GM18520 (cell line): Measurements from ENCODE around the gene UQCRQ.

Experiments
- ATAC-seq: cut with Tn5 transposase; IDR thresholded peaks from one replicate; pipeline ENCODE4 v1.9.1; 2021; ENCODE audit not compliant: unreplicated experiment

Gene UQCRQ

DNA sequence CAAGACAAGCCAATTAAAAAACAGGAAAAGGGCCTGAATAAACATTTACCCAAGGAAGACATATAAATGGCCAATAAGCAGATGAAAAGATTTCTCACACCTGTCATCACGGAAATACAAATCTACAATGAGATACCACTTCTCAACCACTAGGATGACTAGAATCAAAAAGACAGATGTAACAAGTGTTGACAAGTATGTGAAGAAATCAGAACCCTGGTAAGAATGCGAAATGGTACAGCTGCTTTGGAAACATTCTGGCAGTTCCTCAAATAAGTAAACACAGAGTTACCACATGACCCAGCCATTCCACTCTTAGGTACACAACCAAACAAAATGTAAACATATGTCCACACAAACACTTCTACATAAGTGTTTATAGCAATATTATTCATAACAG lies 39.5 kb downstream of the UQCRQ start:
- ATAC-seq = no peak

DNA sequence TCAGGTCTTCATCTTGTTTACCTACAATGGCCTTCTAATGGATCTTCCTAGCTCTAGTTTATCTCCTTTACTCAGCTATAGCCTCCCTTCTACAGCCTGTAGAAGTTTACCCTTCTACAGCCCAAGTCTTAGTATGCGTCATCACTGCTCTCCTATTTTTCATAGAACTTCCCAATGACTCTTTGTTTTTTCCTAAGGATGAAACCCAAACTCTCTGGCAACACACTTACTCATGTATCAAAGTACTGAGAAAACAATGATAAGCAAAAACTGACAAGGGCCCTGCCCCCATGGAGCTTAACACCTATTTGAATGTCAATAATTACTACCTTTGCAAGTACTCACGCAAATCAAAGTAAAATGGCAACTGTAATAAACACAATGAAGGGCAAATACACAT lies 40.7 kb downstream of the UQCRQ start:
- no peak for ATAC-seq

DNA sequence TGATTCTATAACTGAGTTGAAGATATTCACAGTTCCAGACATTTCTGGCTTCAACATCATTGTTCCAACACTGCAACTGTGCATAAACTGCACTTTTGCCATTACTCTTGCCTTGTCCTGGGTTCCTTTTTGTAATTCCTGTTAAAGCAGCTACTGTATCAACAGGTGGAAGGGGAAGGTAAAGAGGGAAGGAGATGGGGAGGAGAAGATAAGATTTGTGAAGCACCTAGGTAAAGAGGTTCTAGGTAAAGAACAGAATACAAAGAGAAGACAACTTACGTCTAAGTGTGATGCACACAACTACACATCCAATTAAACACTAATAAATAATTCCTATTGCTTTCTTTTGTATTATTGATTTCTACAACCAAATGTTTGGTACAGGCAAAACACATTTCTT lies 43.3 kb downstream of the UQCRQ start:
- ATAC-seq = no peak

DNA sequence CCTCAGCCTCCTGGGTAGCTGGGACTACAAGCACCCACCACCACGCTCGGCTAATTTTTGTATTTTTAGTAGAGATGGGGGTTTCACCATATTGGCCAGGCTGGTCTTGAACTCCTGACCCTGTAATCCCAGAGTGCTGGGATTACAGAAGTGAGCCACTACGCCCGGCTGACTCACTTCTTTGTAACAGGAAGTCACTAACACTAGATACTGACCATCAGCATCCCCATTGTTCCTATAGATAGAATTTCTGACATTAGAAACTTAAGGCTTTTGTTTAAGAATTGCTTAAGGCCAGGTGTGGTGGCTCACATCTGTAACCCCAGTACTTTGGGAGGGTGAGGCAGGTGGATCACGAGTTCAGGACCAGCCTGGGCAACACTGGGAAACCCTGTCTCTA lies 49.2 kb downstream of the UQCRQ start:
- ATAC-seq = no peak

DNA sequence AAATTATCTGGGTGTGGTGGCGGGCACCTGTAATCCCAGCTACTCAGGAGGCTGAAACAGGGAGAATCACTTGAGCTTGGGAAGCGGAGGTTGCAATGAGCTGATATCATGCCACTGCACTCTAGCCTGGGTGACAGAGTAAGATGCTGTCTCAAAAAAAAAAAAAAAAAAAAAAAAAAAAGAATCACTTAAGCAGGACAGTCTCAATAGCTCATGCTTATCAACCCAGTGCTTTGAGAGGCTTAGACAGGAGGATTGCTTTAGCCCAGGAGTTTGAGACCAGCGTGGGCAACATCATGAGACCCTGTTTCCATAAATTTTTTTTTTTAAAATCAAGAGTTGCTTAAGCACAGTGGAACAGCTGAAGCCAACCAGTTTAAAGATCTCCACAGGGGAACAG lies 49.6 kb downstream of the UQCRQ start:
- no peak for ATAC-seq
